ENCODE data around the gene BLOC1S5.

DNA sequence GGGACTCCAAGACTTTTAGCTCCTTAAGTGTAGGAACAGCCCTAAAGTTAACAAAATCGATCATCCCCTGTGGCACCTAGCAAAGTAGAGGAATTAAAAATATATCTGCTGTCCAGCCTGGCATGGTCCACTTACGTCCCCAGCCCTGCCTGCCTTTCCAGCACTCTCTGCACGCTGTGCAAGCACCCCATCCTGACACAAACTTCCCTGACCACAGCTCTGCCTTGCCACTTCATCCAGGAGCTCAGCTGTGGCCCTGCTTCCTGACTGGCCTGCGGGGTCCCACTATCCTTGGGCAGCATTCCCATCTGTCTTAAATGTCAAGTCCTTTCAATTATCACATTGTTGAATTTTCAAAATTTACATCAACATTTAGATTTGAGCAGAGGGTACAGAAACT, 39.0 kb downstream of the BLOC1S5 start:
- TF ChIP-seq POLR2AphosphoS5 (IDR thresholded peaks at IDR 0.05) (no peak), POLR2A (IDR thresholded peaks at IDR 0.05) (no peak), EP300 (IDR thresholded peaks at IDR 0.05) (no peak)
- TF ChIP-seq, protein P1, sequence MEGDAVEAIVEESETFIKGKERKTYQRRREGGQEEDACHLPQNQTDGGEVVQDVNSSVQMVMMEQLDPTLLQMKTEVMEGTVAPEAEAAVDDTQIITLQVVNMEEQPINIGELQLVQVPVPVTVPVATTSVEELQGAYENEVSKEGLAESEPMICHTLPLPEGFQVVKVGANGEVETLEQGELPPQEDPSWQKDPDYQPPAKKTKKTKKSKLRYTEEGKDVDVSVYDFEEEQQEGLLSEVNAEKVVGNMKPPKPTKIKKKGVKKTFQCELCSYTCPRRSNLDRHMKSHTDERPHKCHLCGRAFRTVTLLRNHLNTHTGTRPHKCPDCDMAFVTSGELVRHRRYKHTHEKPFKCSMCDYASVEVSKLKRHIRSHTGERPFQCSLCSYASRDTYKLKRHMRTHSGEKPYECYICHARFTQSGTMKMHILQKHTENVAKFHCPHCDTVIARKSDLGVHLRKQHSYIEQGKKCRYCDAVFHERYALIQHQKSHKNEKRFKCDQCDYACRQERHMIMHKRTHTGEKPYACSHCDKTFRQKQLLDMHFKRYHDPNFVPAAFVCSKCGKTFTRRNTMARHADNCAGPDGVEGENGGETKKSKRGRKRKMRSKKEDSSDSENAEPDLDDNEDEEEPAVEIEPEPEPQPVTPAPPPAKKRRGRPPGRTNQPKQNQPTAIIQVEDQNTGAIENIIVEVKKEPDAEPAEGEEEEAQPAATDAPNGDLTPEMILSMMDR (IDR thresholded peaks at IDR 0.05), result no peak

Data from stomach (tissue), 4 donors.